Stimulated activated CD4-positive, alpha-beta T cell treated with anti-CD3 and anti-CD28 coated beads, Interleukin-4, amount 100 ng/mL, for 1 hour (primary cell): ENCODE data around the gene POMT1.
"Not testable (repeated sequence)": the region's sequence is repeated elsewhere in the genome, so short reads cannot be mapped to it uniquely, and the experiment has no call there.

Source experiments
- DNase-seq: peaks from one replicate; pipeline ENCODE4 v3.0.0-alpha.2; 2020

The POMT1 gene

GRCh38 chr9:131502781-131503625 is at the start of gene POMT1:
Gene POMT1 (plus strand): TSS chr9:131502918. CDS start chr9:131504219, 1,301 bp downstream.
- DNase-seq = peak; percentile 89

- no peak for DNase-seq
Observed at GRCh38 chr9:131454028-131454427, 48.7 kb upstream of the POMT1 start.

GRCh38 chr9:131455655-131456054 is 47.1 kb upstream of the POMT1 start:
- not testable (repeated sequence) for DNase-seq

- no peak for DNase-seq
Observed at GRCh38 chr9:131457746-131458145, 45.0 kb upstream of the POMT1 start.

- no peak for DNase-seq
Observed at GRCh38 chr9:131459056-131459455, 43.7 kb upstream of the POMT1 start.

GRCh38 chr9:131461166-131461565 is 41.6 kb upstream of the POMT1 start:
- no peak for DNase-seq

- DNase-seq = no peak
Observed at GRCh38 chr9:131464354-131465000, 38.2 kb upstream of the POMT1 start.

GRCh38 chr9:131465401-131465800 is 37.3 kb upstream of the POMT1 start:
- no peak for DNase-seq

- no peak for DNase-seq
Observed at GRCh38 chr9:131467214-131467935, 35.3 kb upstream of the POMT1 start.

GRCh38 chr9:131468031-131468430 is 34.7 kb upstream of the POMT1 start:
- DNase-seq = no peak

GRCh38 chr9:131469356-131469755 is 33.4 kb upstream of the POMT1 start:
- DNase-seq = no peak

GRCh38 chr9:131469951-131470350 is 32.8 kb upstream of the POMT1 start:
- DNase-seq = no peak

GRCh38 chr9:131470581-131470991 is 32.1 kb upstream of the POMT1 start:
- no peak for DNase-seq

GRCh38 chr9:131472085-131472484 is 30.6 kb upstream of the POMT1 start:
- not testable (repeated sequence) for DNase-seq

- no peak for DNase-seq
Observed at GRCh38 chr9:131473198-131473885, 29.4 kb upstream of the POMT1 start.

GRCh38 chr9:131473891-131474290 is 28.8 kb upstream of the POMT1 start:
- DNase-seq = no peak

- DNase-seq = no peak
Observed at GRCh38 chr9:131474711-131475110, 28.0 kb upstream of the POMT1 start.

- DNase-seq = no peak
Observed at GRCh38 chr9:131475111-131475955, 27.4 kb upstream of the POMT1 start.

GRCh38 chr9:131475956-131476776 is 26.6 kb upstream of the POMT1 start:
- DNase-seq = no peak

- DNase-seq = no peak
Observed at GRCh38 chr9:131476777-131477345, 25.9 kb upstream of the POMT1 start.

- no peak for DNase-seq
Observed at GRCh38 chr9:131477367-131477766, 25.4 kb upstream of the POMT1 start.
